ENCODE data around the gene SOX2. TPM values are rescaled to one million over a fixed set of nuclear protein-coding genes. Genes with fewer than 3 reads are reported as not detected.

SOX2 gene
- total RNA-seq (2014; rRNA removed; shearing (Covaris generic)): 10.4 and 11.0 TPM in 2 replicates

DNA sequence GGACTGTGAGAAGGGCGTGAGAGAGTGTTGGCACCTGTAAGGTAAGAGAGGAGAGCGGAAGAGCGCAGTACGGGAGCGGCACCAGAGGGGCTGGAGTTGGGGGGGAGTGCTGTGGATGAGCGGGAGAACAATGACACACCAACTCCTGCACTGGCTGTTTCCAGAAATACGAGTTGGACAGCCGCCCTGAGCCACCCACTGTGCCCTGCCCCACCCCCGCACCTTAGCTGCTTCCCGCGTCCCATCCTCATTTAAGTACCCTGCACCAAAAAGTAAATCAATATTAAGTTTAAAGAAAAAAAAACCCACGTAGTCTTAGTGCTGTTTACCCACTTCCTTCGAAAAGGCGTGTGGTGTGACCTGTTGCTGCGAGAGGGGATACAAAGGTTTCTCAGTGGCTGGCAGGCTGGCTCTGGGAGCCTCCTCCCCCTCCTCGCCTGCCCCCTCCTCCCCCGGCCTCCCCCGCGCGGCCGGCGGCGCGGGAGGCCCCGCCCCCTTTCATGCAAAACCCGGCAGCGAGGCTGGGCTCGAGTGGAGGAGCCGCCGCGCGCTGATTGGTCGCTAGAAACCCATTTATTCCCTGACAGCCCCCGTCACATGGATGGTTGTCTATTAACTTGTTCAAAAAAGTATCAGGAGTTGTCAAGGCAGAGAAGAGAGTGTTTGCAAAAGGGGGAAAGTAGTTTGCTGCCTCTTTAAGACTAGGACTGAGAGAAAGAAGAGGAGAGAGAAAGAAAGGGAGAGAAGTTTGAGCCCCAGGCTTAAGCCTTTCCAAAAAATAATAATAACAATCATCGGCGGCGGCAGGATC is at the start of gene SOX2:
TSS of gene SOX2 (plus strand) at position 601 of the 811 bp plus-strand sequence. CDS start 436 bp downstream, outside the sequence.

Small RNA genes within 50 kb of the gene (small RNA-seq; reads per million reads assigned to genes)
- gene RF01954: not detected

Measured in A375 (cell line).